Measurements from ENCODE around the gene SOBP. TPM values are rescaled to one million over a fixed set of nuclear protein-coding genes. Genes with fewer than 3 reads are reported as not detected.

The SOBP gene
- total and polyA plus RNA-seq, 9 donors, result 8.7 to 31.3 (median 25.8) TPM

DNA sequence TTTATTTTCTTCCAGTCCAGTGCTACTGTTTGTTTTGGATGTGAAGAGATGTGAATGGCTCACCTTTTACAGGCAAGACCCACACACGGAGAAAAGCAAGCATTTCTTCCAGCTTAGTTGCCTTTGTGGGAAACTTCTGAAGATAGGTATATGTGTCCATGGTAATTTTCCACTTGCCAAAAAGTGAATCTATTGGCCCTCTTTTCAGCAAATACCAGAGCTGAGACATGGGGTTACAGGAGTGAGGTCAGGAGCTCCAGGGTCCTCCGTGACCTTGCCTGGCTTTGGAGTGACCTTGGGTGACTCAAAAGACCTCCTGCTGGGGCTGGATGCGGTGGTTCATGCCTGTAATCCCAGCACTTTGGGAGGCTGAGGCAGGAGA is 167.4 kb downstream of the SOBP start:
- Histone ChIP-seq H3K9me3 (no peaks in the 10 kb centered on the region), H3K27me3 (no peaks in the 10 kb centered on the region), H3K4me1 (ENCODE audit: insufficient read depth) (peaks cover 20% of the 10 kb centered on the region), H3K27ac (peak overlapping the region in 1 of 2 donors; percentile 39), H3K4me3 (no peak overlapping the region), H3K36me3 (no peaks in the 10 kb centered on the region)
- no peak for TF ChIP-seq EP300 (IDR thresholded peaks at IDR 0.05)
- no peak for TF ChIP-seq POLR2A (IDR thresholded peaks at IDR 0.05)
- TF ChIP-seq, protein P1, sequence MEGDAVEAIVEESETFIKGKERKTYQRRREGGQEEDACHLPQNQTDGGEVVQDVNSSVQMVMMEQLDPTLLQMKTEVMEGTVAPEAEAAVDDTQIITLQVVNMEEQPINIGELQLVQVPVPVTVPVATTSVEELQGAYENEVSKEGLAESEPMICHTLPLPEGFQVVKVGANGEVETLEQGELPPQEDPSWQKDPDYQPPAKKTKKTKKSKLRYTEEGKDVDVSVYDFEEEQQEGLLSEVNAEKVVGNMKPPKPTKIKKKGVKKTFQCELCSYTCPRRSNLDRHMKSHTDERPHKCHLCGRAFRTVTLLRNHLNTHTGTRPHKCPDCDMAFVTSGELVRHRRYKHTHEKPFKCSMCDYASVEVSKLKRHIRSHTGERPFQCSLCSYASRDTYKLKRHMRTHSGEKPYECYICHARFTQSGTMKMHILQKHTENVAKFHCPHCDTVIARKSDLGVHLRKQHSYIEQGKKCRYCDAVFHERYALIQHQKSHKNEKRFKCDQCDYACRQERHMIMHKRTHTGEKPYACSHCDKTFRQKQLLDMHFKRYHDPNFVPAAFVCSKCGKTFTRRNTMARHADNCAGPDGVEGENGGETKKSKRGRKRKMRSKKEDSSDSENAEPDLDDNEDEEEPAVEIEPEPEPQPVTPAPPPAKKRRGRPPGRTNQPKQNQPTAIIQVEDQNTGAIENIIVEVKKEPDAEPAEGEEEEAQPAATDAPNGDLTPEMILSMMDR (IDR thresholded peaks at IDR 0.05), result no peak
- intact Hi-C loops (cut with DNase I), result no loop called here
- 92 to 95% (median 93%) methylated on average over 3 of the region's 3 CpGs for WGBS, 3 donors
- DNase-seq, result no peak

DNA sequence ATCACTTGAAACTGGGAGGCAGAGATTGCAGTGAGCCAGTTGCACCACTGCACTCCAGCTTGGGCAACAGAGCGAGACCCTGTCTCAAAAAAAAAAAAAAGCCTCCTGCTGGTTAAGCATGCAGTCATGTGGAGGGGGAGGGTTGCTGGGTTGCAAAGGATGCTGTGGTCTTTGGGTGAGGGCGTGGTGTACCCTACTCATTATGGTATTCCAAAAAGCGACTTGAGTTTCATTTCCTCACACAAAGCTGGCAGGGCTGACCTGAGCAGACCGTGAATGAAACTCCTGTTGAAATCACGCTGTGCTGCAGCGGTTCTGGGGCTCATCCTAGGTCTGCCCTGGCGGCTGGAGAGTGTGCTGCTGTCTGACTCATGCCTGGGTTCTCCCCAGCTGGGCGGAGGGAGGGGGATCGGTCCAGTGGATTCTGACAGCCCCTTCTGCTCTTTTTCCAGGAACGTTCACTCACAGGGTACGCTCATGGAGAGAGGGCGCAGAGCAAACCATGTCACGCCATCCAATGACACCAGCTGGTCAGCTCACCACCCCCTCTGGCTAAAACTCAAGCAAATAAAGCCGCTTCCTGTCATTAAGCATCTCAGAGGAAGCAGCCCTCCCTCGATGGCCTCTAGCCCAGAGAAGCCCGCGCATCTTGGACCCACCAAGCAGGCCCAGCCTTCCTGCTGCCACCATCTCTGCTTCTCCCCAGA is 168.0 kb downstream of the SOBP start:
- Histone ChIP-seq H3K9me3 (no peaks in the 10 kb centered on the region), H3K4me3 (no peak overlapping the region), H3K4me1 (ENCODE audit: insufficient read depth) (peaks cover 23% of the 10 kb centered on the region), H3K36me3 (no peaks in the 10 kb centered on the region), H3K27ac (no peak overlapping the region), H3K27me3 (no peaks in the 10 kb centered on the region)
- intact Hi-C loops (cut with DNase I), result no loop called here
- TF ChIP-seq POLR2A (IDR thresholded peaks at IDR 0.05) (no peak), EP300 (IDR thresholded peaks at IDR 0.05) (no peak)
- TF ChIP-seq, protein P1 (IDR thresholded peaks at IDR 0.05), result no peak
- no peak for DNase-seq
- WGBS, 3 donors, result 87 to 93% (median 88%) methylated on average over 17 of the region's 17 CpGs

DNA sequence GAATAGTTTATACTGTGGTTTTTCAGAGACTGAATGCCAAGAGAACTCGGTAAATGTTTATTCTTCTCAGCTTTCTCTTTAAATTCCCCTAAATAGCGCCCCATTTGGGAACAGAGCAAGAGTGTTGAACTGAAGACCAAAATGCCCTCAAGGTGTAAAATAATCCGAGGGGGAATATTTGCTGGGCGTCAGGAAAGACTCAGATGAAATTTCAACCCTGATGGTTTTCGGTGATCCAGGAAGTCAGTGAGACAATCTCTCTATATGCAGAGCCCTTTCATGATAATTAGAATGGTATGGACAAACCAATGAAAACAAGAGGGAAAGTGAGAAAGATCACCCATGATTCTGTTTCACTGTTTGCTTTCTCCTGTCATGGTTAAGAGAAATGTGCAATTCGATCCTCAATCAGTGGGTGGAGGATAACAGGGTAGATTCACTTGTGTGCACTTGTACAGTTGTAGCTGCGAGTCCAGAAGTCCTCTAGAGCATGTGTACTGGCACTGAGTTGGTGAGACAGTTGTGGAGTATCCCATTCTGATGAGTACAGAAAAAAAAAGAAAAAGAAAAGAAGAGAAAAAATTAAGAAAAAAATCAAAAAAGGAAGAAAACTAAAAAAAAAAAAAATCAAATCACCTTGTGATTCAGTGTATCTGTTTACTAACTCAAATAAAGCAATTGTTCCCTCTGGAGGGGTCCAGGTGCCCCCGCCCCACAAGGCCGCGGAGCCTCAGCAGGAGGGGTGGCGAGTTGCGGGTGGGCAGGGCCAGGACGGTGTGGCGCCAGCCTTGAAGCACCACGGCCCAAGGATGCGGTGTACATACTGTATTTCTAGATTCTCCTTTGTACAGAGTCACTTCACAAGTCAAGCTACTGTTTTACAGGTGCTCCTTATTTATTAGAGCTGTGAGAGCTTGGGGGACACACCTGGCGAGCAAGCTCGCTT is 169.3 kb downstream of the SOBP start:
- peaks cover 23% of the 10 kb centered on the region for H3K4me1 ChIP-seq (ENCODE audit: insufficient read depth)
- intact Hi-C loops (cut with DNase I), result no loop called here
- no peak overlapping the region for H3K4me3 ChIP-seq
- no peak for TF ChIP-seq POLR2A (IDR thresholded peaks at IDR 0.05)
- TF ChIP-seq EP300 (IDR thresholded peaks at IDR 0.05), result no peak
- TF ChIP-seq, protein P1 (IDR thresholded peaks at IDR 0.05), result no peak
- no peaks in the 10 kb centered on the region for H3K9me3 ChIP-seq
- no peak overlapping the region for H3K27ac ChIP-seq
- no peaks in the 10 kb centered on the region for H3K36me3 ChIP-seq
- no peaks in the 10 kb centered on the region for H3K27me3 ChIP-seq
- no peak for DNase-seq
- WGBS, 3 donors, result 92 to 95% (median 93%) methylated on average over 18 of the region's 18 CpGs

- TF ChIP-seq, protein P1 (IDR thresholded peaks at IDR 0.05), result no peak
- DNase-seq, result no peak
- no peak overlapping the region for H3K27ac ChIP-seq
- no peaks in the 10 kb centered on the region for H3K36me3 ChIP-seq
- no peaks in the 10 kb centered on the region for H3K27me3 ChIP-seq
- WGBS, 3 donors, result 94 to 95% (median 95%) methylated on average over 11 of the region's 11 CpGs
- peaks cover 24% of the 10 kb centered on the region for H3K4me1 ChIP-seq (ENCODE audit: insufficient read depth)
- intact Hi-C loops (cut with DNase I), result no loop called here
- no peak overlapping the region for H3K4me3 ChIP-seq
- no peaks in the 10 kb centered on the region for H3K9me3 ChIP-seq
Observed at GRCh38 chr6:107660839-107661238, 170.9 kb downstream of the SOBP start.
